ENCODE results near the gene COP1. TPM values are rescaled to one million over a fixed set of nuclear protein-coding genes. Genes with fewer than 3 reads are reported as not detected.

The COP1 gene
- total and polyA plus RNA-seq, 12 donors, result 17.9 to 55.2 (median 23.6) TPM

DNA sequence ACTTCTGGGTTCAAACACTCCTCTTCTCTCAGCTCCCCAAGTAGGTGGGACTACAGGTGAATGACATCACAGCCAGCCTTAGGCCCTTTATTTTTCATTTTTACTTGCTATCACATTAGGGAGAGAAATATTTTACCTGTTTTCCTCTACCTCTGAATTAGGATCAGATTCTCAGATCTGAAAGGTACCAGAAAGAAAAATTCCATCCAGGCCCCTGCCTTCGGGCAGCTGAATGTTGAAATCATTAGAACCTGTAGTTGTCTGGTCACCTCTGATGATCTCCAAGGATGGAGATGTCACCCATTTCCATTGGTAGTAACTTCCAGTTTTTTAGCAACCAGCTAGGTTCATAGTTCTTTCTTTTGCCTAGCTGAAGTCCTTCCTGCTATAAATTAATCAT is 288.1 kb downstream of the COP1 start:
- Histone ChIP-seq H3K27me3 (no peaks in the 10 kb centered on the region), H3K4me1 (peaks cover 0 to 3% (median 0%) of the 10 kb centered on the region in 9 donors), H3K27ac (no peak overlapping the region), H3K4me3 (no peak overlapping the region), H3K36me3 (peaks cover 0 to 4% (median 0%) of the 10 kb centered on the region in 9 donors), H3K9me3 (no peaks in the 10 kb centered on the region)
- DNase-seq, result no peak
- intact Hi-C loops (cut with DNase I), result no loop called here
- no peak for ATAC-seq
- WGBS, 2 donors, result 91 to 96% methylated on average over 1 of the region's 1 CpG
- TF ChIP-seq, protein P1, sequence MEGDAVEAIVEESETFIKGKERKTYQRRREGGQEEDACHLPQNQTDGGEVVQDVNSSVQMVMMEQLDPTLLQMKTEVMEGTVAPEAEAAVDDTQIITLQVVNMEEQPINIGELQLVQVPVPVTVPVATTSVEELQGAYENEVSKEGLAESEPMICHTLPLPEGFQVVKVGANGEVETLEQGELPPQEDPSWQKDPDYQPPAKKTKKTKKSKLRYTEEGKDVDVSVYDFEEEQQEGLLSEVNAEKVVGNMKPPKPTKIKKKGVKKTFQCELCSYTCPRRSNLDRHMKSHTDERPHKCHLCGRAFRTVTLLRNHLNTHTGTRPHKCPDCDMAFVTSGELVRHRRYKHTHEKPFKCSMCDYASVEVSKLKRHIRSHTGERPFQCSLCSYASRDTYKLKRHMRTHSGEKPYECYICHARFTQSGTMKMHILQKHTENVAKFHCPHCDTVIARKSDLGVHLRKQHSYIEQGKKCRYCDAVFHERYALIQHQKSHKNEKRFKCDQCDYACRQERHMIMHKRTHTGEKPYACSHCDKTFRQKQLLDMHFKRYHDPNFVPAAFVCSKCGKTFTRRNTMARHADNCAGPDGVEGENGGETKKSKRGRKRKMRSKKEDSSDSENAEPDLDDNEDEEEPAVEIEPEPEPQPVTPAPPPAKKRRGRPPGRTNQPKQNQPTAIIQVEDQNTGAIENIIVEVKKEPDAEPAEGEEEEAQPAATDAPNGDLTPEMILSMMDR (IDR thresholded peaks at IDR 0.05), result no peak

DNA sequence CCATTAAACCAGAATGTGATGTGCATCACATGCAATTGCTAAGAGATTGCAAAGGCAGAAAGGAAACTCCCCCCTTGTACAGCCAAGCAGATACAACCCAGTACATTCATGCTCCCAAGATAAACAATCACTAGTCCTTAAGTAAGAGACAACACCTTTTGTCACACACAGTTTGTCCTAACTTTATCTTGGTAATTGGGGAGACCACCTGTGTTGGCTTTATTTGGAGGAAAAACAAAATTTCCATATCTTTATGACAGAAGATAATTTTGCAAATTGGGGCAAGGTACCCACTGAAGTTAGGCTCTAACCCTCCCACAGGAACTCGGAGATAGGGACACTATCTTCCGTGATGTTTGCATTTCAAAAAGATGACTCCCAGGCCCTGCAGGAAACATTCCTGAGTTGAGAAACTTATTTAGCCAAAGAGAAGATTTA is 288.7 kb downstream of the COP1 start:
- 67 to 77% methylated on average over 2 of the region's 2 CpGs for WGBS, 2 donors
- DNase-seq (no peak), ATAC-seq (no peak)

DNA sequence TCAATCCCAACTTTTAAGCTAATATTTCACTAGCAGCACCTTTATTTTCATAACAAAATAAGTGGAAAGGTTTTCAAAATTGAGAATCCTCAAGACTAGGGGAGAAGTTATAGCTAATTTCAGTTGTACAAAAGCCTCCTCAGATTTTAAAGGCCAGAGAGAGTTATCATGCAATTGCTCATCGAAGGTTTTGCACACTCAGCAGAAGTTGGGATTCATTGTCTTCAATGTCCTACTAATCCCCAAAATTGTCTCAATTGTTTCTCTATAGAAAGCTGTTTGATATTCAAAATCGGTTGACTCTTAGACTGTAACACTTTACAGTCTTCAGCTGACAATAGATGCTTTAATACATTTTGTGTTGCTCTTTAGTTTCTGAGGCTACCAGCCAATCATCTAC is 293.0 kb downstream of the COP1 start:
- H3K4me1 ChIP-seq, result no peaks in the 10 kb centered on the region
- H3K4me3 ChIP-seq, result no peak overlapping the region
- H3K9me3 ChIP-seq, result peaks cover 0 to 47% (median 35%) of the 10 kb centered on the region in 11 donors
- DNase-seq (no peak), ATAC-seq (no peak)
- no peaks in the 10 kb centered on the region for H3K27me3 ChIP-seq
- H3K36me3 ChIP-seq, result peaks cover 0 to 12% (median 0%) of the 10 kb centered on the region in 9 donors
- 83 to 85% methylated on average over 2 of the region's 2 CpGs for WGBS, 2 donors
- TF ChIP-seq, protein P1 (IDR thresholded peaks at IDR 0.05), result no peak
- intact Hi-C loops (cut with DNase I), result no loop called here
- H3K27ac ChIP-seq, result no peak overlapping the region

More for the DNA sequence above, 288.7 kb downstream of the COP1 start:
- peaks cover 0 to 3% (median 0%) of the 10 kb centered on the region in 9 donors for H3K4me1 ChIP-seq
- H3K36me3 ChIP-seq, result peaks cover 0 to 4% (median 0%) of the 10 kb centered on the region in 9 donors
- H3K9me3 ChIP-seq, result peaks cover 0 to 4% (median 0%) of the 10 kb centered on the region in 11 donors
- intact Hi-C loops (cut with DNase I), result no loop called here
- H3K27ac ChIP-seq, result no peak overlapping the region
- H3K27me3 ChIP-seq, result no peaks in the 10 kb centered on the region
- TF ChIP-seq, protein P1 (IDR thresholded peaks at IDR 0.05), result no peak
- H3K4me3 ChIP-seq, result no peak overlapping the region

DNA sequence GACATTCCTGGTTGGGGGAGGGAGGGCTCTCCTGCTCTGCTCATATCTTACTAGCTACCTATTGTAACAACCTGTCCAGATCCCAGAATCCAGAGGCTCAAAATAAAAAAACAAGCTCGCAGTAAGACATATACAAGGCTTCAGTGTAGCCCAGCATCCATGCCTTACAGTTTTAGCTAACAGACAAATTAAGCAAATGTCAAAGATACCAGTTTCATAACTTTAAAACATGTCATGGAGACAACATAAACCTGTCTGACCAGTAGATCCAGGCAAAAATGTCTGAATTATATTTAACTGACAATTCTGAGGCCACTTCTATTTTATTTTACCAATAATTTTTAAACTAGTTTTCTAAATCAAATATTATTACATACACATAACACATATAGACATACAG is 295.9 kb downstream of the COP1 start:
- ATAC-seq (no peak), DNase-seq (no peak)
- 82 to 95% methylated on average over 1 of the region's 1 CpG for WGBS, 2 donors
- H3K27me3 ChIP-seq, result no peaks in the 10 kb centered on the region
- H3K36me3 ChIP-seq, result peaks cover 0 to 14% (median 0%) of the 10 kb centered on the region in 9 donors
- H3K27ac ChIP-seq, result no peak overlapping the region
- TF ChIP-seq, protein P1 (IDR thresholded peaks at IDR 0.05), result no peak
- no peaks in the 10 kb centered on the region for H3K4me1 ChIP-seq
- intact Hi-C loops (cut with DNase I), result no loop called here
- H3K9me3 ChIP-seq, result peaks cover 0 to 51% (median 35%) of the 10 kb centered on the region in 11 donors
- H3K4me3 ChIP-seq, result no peak overlapping the region

Data from heart right ventricle (tissue), 16 donors.